Spleen (tissue), 7 donors: Measurements from ENCODE around the gene FAHD2A.
"Not testable (repeated sequence)": the region's sequence is repeated elsewhere in the genome, so short reads cannot be mapped to it uniquely, and the experiment has no call there.

Experiments used
- CTCF ChIP-seq, 11 experiments: fragments of 200-600 bp in 7 of 11; fragments of 450-650 bp in 4 of 11; sonication (generic) in 4 of 11; IDR thresholded peaks in 8 of 11; conservative IDR thresholded peaks in 3 of 11; 1 replicate in 7 of 11; 2 replicates in 4 of 11; pipeline versions ENCODE4 v1.4.0 to v1.8.0; 2016 to 2021; ENCODE audit warnings: antibody characterized with exemption in 11 of 11, inconsistent platforms in 4 of 11, mild to moderate bottlenecking in 1 of 11
- POLR2A ChIP-seq, 3 donors: fragments of 450-650 bp; IDR thresholded peaks; one replicate each; pipeline ENCODE4 v1.5.1; 2017; ENCODE audit warnings: antibody characterized with exemption in 3 of 3, mild to moderate bottlenecking in 1 of 3
- POLR2AphosphoS5 ChIP-seq, 3 donors: sonication (generic); formaldehyde crosslinking; IDR thresholded peaks; one replicate each; pipeline ENCODE4 v1.5.1; 2017; ENCODE audit warnings: antibody characterized with exemption in 3 of 3
- donor health status: DM: no; HTN: no; CAD: no; lungs with moderate emphysema.
- donor health status: DM: no; HTN: no; CAD: no.
- donor health status: DM: no; HTN: no; CAD: no.

- TF ChIP-seq CTCF (IDR thresholded peaks at IDR 0.05 in 8 of 11, conservative IDR thresholded peaks at IDR 0.05 in 3 of 11); POLR2AphosphoS5 (IDR thresholded peaks at IDR 0.05); POLR2A (IDR thresholded peaks at IDR 0.05): not testable (repeated sequence)
These were observed 33.3 kb downstream of the FAHD2A start for GRCh38 chr2:95435872-95436209.
